NCI-H1105 (cell line): ENCODE data around the gene RABL3.
"Not testable (repeated sequence)": the region's sequence is repeated elsewhere in the genome, so short reads cannot be mapped to it uniquely, and the experiment has no call there.

Experiments
- DNase-seq: peaks from one replicate; lab custom pipeline; 2025; lab: John Stamatoyannopoulos, UW

Gene RABL3

GRCh38 chr3:120645083-120645845 is 97.1 kb downstream of the RABL3 start:
- no peak for DNase-seq

GRCh38 chr3:120642368-120642948 is 99.9 kb downstream of the RABL3 start:
- DNase-seq = no peak

GRCh38 chr3:120641696-120642246 is 100.5 kb downstream of the RABL3 start:
- no peak for DNase-seq

- no peak for DNase-seq
These were observed 102.1 kb downstream of the RABL3 start for GRCh38 chr3:120640231-120640630.

- not testable (repeated sequence) for DNase-seq
These were observed 103.5 kb downstream of the RABL3 start for GRCh38 chr3:120638820-120639219.

GRCh38 chr3:120637851-120638559 is 104.3 kb downstream of the RABL3 start:
- DNase-seq = no peak

GRCh38 chr3:120636795-120637401 is 105.4 kb downstream of the RABL3 start:
- no peak for DNase-seq
